ENCODE results near the gene TRAF2. TPM values are rescaled to one million over a fixed set of nuclear protein-coding genes. Genes with fewer than 3 reads are reported as not detected.

The TRAF2 gene
- total and polyA plus RNA-seq, 2 donors (not counting 3 experiments of a cell fraction or from before 2014, with no cell fraction given): 10.9 to 23.1 TPM

- H4K20me1 ChIP-seq (replicated peaks; ENCODE audit: control insufficient read depth, extremely low read depth, insufficient read depth, low read length): no peaks in the 10 kb centered on the region
- H3K9ac ChIP-seq (replicated peaks; ENCODE audit: extremely low read depth, insufficient read depth, low read length): no peak overlapping the region
- no peak overlapping the region for H3K4me3 ChIP-seq (replicated peaks in 1 of 3; ENCODE audit: insufficient read depth in 1 of 3, low read depth in 1 of 3, low read length in 3 of 3)
- no peaks in the 10 kb centered on the region for H3K27me3 ChIP-seq (ENCODE audit: control insufficient read depth in 2 of 2, insufficient read depth in 2 of 2, low read length in 2 of 2)
- ChIA-PET POLR2A (no interaction called here), CTCF (no interaction called here)
- H3K36me3 ChIP-seq (ENCODE audit: control insufficient read depth in 2 of 2, extremely low read depth in 1 of 2, insufficient read depth in 2 of 2, low read length in 2 of 2): peaks cover 0 to 3% of the 10 kb centered on the region in 2 experiments
- no peaks in the 10 kb centered on the region for H3K79me2 ChIP-seq (ENCODE audit: control insufficient read depth, insufficient read depth, low read length)
- FAIRE-seq: no peak
- no peak overlapping the region for H3K4me2 ChIP-seq (ENCODE audit: insufficient read depth, low read length)
- dilution Hi-C loops (cut with MboI; ENCODE audit: extremely low pct_ligation_motif_present, low sequenced_read_pairs): no loop called here
- H3K9me1 ChIP-seq (replicated peaks; ENCODE audit: control insufficient read depth, extremely low read depth, insufficient read depth, low read length): no peaks in the 10 kb centered on the region
- DNase-seq (ENCODE audit: low read depth, low spot score): no peak
- intact Hi-C loops (cut with micrococcal nuclease): no loop called here
- H2AFZ ChIP-seq (ENCODE audit: low read depth, low read length): no peak overlapping the region
- no peaks in the 10 kb centered on the region for H3K9me3 ChIP-seq (replicated peaks; ENCODE audit: control insufficient read depth, insufficient read depth, low read length)
- TF ChIP-seq CTCF (IDR thresholded peaks at IDR 0.05; ENCODE audit: extremely low read depth in 1 of 2, insufficient read depth in 1 of 2, low read depth in 1 of 2, low read length in 2 of 2) (no peak), MAX (IDR thresholded peaks at IDR 0.05; ENCODE audit: insufficient read depth, insufficient read length) (no peak), POLR2A (IDR thresholded peaks at IDR 0.05; ENCODE audit: low read depth, low read length) (no peak), POLR2AphosphoS5 (IDR thresholded peaks at IDR 0.05; ENCODE audit: insufficient read depth, low read depth, low read length) (no peak), JUN (IDR thresholded peaks at IDR 0.05; ENCODE audit: borderline replicate concordance, insufficient read depth, insufficient read length, low read depth) (no peak), EZH2 (IDR thresholded peaks at IDR 0.05; ENCODE audit: borderline replicate concordance, low read depth, low read length, severe bottlenecking) (no peak), GATA2 (IDR thresholded peaks at IDR 0.05; ENCODE audit: insufficient read depth, insufficient read length, low read depth, low read length) (no peak), MYC (IDR thresholded peaks at IDR 0.05; ENCODE audit: low read depth, low read length) (no peak), FOS (IDR thresholded peaks at IDR 0.05; ENCODE audit: borderline replicate concordance, insufficient read depth, low read length) (no peak)
- no peak overlapping the region for H3K27ac ChIP-seq (ENCODE audit: insufficient read depth, low read depth, low read length)
- BruUV-seq (replicated peaks): no TSS peak
- H3K4me1 ChIP-seq (ENCODE audit: control insufficient read depth, extremely low read depth, insufficient read depth, low read length): no peaks in the 10 kb centered on the region
These were observed 29.7 kb upstream of the TRAF2 start for GRCh38 chr9:136856541-136857141.
